Left ventricle myocardium inferior (tissue), 1 donor: ENCODE measurements around the gene NBPF3. TPM values are rescaled to one million over a fixed set of nuclear protein-coding genes. Genes with fewer than 3 reads are reported as not detected.
A peak's percentile ranks its signal among the peaks of the same experiment; 100 is the strongest.

Experiments used
- DNase-seq: peaks from one replicate; pipeline ENCODE4 v3.0.0-alpha.2; 2020
- H3K27ac ChIP-seq: fragments of 200-600 bp; replicated peaks from 2 replicates; pipeline ENCODE4 v1.8.0; 2021
- H3K27me3 ChIP-seq: fragments of 200-600 bp; 2 replicates; pipeline ENCODE4 v1.8.0; 2021; ENCODE audit warnings: low read depth
- H3K36me3 ChIP-seq: fragments of 200-600 bp; 2 replicates; pipeline ENCODE4 v1.8.0; 2021
- H3K4me1 ChIP-seq: fragments of 200-600 bp; 2 replicates; pipeline ENCODE4 v1.8.0; 2021
- H3K4me3 ChIP-seq: fragments of 200-600 bp; 2 replicates; pipeline ENCODE4 v1.8.0; 2021; ENCODE audit warnings: mild to moderate bottlenecking, moderate library complexity
- H3K9me3 ChIP-seq: fragments of 200-600 bp; replicated peaks from 2 replicates; pipeline ENCODE4 v1.8.0; 2021
- intact Hi-C: fragments of 100-400 bp; cut with micrococcal nuclease; formaldehyde crosslinking; loops from one replicate; pipeline ENCODE4 v1.11.0; 2022
- total RNA-seq: library from RNA; stranded (reverse); fragmentation: NEBNext Ultra II Directional; extraction: Animal tissue kit (Norgen Biotek cat#: 25700); gene quantifications from one replicate; pipeline ENCODE4 v1.2.1, GENCODE V29; 2021
- TF ChIP-seq, protein P1 (sequence below): fragments of 200-600 bp; IDR thresholded peaks from 2 replicates; pipeline ENCODE4 v1.8.0; 2021; ENCODE audit warnings: antibody characterized with exemption, mild to moderate bottlenecking, borderline replicate concordance
- donor health status: DM: no; HTN: yes; CAD: no; lungs with severe emphysema.

NBPF3 gene
- total RNA-seq, 1 donor from 2014 or later, result 5.1 TPM

DNA sequence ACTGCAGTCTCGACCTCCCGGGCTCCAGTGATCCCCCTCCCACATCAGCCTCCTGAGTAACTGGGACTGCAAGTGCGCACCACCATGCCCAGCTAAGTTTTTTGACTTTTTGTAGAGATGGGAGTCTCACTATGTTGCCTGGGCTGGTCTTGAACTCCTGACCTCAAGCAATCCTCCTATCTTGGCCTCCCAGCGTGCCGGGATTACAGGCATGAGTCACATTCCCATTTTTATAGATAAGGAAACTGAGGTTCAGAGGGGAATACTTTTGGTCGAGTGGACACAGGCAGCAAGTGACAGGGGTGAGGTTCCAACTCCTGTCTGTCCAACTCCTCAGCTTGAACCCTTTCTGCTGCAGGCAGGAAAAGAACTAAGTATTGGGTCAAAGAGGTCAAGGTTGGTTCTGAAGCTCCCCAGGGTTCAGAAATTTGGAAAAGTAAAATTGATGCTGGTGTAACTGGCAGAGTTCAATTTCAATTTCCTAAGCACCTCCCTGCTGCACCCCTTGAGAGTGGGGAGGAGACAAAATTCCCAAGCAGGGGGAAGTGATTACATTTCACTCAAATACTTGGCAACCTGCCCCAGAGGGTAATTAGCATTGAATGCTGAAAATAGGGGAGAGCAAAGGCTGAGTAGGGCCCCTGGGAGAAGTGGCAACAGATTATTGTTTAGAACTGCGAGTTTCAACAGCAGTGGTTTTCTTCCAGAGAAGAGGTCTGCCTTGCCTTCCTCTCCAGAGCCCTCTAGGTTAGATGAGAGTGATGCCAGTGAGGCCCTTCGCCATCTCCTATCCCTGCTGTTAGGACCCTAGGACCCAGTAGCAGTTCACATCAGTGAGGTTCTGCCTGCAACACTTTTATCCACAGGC, 51.8 kb downstream of the NBPF3 start:
- DNase-seq, result no peak
- TF ChIP-seq, protein P1, sequence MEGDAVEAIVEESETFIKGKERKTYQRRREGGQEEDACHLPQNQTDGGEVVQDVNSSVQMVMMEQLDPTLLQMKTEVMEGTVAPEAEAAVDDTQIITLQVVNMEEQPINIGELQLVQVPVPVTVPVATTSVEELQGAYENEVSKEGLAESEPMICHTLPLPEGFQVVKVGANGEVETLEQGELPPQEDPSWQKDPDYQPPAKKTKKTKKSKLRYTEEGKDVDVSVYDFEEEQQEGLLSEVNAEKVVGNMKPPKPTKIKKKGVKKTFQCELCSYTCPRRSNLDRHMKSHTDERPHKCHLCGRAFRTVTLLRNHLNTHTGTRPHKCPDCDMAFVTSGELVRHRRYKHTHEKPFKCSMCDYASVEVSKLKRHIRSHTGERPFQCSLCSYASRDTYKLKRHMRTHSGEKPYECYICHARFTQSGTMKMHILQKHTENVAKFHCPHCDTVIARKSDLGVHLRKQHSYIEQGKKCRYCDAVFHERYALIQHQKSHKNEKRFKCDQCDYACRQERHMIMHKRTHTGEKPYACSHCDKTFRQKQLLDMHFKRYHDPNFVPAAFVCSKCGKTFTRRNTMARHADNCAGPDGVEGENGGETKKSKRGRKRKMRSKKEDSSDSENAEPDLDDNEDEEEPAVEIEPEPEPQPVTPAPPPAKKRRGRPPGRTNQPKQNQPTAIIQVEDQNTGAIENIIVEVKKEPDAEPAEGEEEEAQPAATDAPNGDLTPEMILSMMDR, result no peak
- no peak overlapping the region for H3K4me3 ChIP-seq
- no peaks in the 10 kb centered on the region for H3K36me3 ChIP-seq
- peaks cover 33% of the 10 kb centered on the region for H3K27me3 ChIP-seq
- H3K9me3 ChIP-seq, result no peaks in the 10 kb centered on the region
- peaks cover 16% of the 10 kb centered on the region for H3K4me1 ChIP-seq
- intact Hi-C loops, result no loop called here
- H3K27ac ChIP-seq, result peak overlapping the region; percentile 32

DNA sequence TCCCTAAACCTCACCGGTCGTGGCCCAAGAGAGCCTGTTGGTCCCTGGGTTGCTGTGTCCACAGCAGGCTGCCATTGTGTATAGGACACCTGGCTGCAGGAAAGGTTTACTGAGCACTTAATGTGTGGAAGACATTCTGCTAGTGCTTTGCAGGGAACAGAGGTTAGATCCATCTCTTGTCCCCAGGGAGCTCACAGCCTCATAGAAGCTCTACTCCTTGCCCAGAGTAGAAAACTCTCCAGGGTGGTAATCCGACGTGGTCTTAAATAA, 52.4 kb downstream of the NBPF3 start:
- Histone ChIP-seq H3K4me3 (no peak overlapping the region), H3K9me3 (no peaks in the 10 kb centered on the region), H3K4me1 (peaks cover 16% of the 10 kb centered on the region), H3K27ac (peak overlapping the region; percentile 32), H3K27me3 (peaks cover 27% of the 10 kb centered on the region), H3K36me3 (no peaks in the 10 kb centered on the region)
- intact Hi-C loops, result no loop called here
- TF ChIP-seq, protein P1, result no peak
- DNase-seq, result no peak

DNA sequence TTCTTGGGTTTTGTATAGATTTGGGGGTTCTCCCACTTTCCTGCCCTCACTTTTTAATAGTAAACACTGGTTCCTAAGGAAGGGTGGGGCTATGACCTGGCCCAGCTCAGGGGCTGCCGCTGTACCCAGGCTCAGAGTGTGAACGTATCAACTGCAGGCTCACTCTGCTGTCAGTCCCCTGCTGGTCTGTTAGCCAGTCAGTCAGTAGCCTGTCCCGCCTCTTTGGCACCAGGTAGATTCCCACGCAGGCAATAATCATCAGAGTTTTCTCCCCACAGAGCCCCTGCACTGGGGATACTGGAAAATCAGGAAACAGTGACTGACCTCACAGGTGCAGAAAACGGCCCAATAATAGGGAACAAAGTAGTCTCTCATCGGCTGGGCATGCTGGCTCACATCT, 54.3 kb downstream of the NBPF3 start:
- no peak overlapping the region for H3K27ac ChIP-seq
- H3K36me3 ChIP-seq, result no peaks in the 10 kb centered on the region
- peaks cover under 1% of the 10 kb centered on the region for H3K9me3 ChIP-seq
- H3K4me3 ChIP-seq, result no peak overlapping the region
- no peak for DNase-seq
- TF ChIP-seq, protein P1, result no peak
- peaks cover 22% of the 10 kb centered on the region for H3K27me3 ChIP-seq
- peaks cover 16% of the 10 kb centered on the region for H3K4me1 ChIP-seq
- intact Hi-C loops, result no loop called here

DNA sequence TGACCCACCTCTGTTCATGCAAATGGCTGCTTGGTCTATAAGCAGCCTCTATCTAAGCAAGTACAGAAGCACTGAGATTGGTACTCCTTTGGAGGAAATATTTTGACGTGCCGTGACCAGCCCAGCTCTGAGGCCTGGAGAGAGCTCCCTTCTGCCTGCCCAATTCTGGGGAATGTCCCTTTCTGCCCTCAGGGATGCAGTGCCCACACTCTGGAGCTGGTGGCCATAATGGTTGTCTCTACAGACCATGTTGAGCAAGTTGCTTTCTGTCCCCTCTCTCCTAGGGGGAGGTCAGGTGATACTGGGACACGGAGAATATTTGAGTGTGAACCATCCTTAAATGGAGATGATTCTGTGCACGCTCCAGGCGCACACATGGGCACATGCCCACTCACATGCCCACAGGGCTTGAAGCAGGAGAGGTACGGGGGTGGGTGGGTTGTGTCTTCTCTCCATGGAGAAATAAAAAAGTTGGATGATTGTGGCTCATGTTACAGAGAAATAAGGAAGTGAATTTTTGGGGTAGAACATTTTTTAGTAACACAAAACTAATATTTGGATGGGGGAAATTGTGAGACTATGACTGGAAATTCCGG, 55.4 kb downstream of the NBPF3 start:
- H3K27ac ChIP-seq, result no peak overlapping the region
- intact Hi-C loops, result no loop called here

DNA sequence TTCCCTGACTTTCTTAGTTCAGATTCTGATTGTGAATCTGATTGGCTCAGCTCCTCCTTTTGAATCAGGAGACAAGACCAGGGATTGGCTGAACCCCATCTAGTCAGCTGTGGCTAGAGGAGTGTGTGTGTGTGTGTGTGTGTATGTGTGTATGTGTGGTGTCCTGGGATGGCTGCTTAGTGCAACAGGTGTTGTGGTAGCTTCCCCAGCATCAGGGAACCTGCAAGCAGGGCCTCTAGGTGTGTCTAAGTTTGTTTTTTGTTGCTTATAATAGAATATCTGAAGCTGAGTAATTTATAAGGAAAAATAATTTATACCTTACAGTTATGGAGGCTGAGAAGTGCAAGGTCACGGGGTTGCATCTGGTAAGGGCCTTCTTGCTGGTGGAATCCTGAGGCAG, 56.1 kb downstream of the NBPF3 start:
- intact Hi-C loops, result no loop called here

More for the DNA sequence above, 55.4 kb downstream of the NBPF3 start:
- no peak for DNase-seq
- H3K36me3 ChIP-seq, result no peaks in the 10 kb centered on the region
- TF ChIP-seq, protein P1, result no peak
- H3K4me3 ChIP-seq, result no peak overlapping the region
- peaks cover 16% of the 10 kb centered on the region for H3K4me1 ChIP-seq
- peaks cover 14% of the 10 kb centered on the region for H3K27me3 ChIP-seq
- H3K9me3 ChIP-seq, result peaks cover 6% of the 10 kb centered on the region

More for the DNA sequence above, 56.1 kb downstream of the NBPF3 start:
- Histone ChIP-seq H3K27ac (no peak overlapping the region), H3K9me3 (peaks cover 6% of the 10 kb centered on the region), H3K27me3 (peaks cover 14% of the 10 kb centered on the region), H3K4me1 (peaks cover 15% of the 10 kb centered on the region), H3K4me3 (no peak overlapping the region), H3K36me3 (no peaks in the 10 kb centered on the region)
- TF ChIP-seq, protein P1, result no peak
- no peak for DNase-seq
